LNCaP clone FGC (cell line): ENCODE data around the gene KCNIP1.

Source experiments
- DNase-seq: peaks from one replicate; pipeline ENCODE4 v3.0.0-alpha.2; 2011; ENCODE audit warnings: low read depth
- H3K4me3 ChIP-seq: 2 replicates; pipeline ENCODE4 v1.5.1; 2011; ENCODE audit warnings: mild to moderate bottlenecking, low read depth, low read length, control low read depth
- CTCF ChIP-seq: IDR thresholded peaks from 2 replicates; pipeline ENCODE4 v1.5.1; 2012; ENCODE audit warnings: mild to moderate bottlenecking; ENCODE audit not compliant: control insufficient read depth, insufficient read depth; ENCODE audit errors: extremely low read depth

Gene KCNIP1

DNA sequence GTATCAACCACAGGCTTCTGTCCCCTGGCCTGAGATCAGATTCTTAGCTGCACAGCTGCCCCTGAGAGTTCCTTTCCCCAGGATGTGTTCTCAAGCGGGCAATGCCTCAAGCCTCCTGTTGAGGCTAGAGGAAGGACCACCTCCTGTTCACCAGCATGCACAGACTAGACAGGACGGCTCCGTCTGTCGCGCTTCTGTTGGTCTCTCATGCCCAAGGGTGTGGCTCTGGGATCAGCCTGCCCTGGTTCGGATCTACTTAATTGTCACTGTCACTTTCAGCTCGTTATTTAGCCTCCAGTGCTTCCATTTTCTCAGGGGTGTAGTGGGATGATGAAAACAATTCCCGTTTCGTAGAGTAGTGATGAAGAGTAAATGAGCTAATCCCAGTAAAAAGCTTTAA, 103.1 kb downstream of the KCNIP1 start:
- no peak for DNase-seq
- no peak for TF ChIP-seq CTCF
- no peak overlapping the region for H3K4me3 ChIP-seq

DNA sequence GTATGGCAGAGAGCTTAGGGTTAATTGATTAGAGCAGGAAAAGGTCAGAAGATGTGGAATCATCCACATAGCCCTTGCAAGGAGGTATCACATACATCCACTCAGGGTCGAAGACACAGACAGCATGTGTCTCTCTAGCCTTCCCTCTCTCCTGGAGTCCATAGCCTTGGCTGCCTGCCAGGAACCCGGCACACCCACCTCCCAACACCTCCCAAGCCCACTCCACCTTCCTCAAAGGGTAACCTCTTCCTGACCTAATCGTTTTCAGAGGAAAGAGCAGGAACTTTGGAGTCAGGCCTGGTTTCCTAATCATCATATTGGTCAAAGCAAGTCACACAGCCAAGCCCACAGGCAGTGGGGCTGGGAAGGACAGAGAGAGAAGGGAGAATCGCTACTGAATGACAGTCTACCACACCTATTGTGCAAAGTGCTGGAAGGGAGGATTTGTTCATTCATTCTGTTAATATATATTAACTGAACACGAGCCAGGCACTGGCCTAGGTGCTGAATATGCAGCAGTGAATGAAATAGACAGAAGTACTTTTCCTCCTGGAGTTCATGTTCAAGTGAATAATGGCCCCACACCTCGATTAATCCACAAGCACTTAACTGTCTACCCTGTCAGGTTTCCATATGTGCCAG, 107.8 kb downstream of the KCNIP1 start:
- DNase-seq: no peak

DNA sequence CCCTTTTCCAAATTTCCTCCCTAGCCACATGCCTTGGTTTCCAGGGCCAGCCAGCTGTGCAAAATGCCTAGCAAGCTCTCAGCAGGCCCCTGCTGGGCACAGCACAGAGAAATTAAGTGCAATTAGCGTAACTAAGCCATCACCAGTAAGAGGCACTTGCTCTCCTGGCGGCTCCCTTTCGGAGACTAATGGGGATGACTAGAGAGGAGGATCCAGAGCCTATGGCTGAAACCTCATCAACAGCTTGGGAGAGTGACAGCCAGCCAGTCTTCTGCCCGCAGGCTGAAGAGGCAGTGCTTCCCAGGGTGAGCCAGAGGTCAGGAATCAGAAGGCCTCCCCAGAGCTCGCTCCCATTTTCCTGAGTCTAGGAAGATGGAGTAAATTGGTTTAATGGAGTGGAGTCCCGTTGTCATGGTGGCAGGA, 108.4 kb downstream of the KCNIP1 start:
- H3K4me3 ChIP-seq: no peak overlapping the region
- TF ChIP-seq CTCF: no peak
- DNase-seq: no peak

More for the DNA sequence above, 107.8 kb downstream of the KCNIP1 start:
- TF ChIP-seq CTCF: no peak
- no peak overlapping the region for H3K4me3 ChIP-seq

DNA sequence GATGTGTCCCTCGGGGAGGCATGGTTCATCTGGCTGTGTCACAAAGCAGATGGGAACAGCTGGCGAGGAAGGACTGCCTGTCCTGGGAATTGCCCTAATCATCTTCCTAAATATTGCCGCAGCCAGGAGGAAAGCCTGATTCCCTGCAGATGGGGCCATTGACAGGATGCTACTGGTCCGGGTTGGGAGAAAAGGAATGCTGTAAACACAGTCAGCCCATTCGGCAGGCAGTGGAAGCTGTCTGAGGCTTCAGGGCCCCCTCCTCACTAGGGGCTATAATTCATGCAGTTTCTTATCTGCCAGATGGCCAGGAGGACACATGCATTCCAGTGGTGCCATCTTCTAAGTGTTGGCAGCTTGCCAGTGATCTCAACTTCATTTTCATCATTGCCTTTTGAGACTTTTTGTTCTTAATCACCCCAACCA, 110.3 kb downstream of the KCNIP1 start:
- DNase-seq: no peak
- TF ChIP-seq CTCF: no peak
- no peak overlapping the region for H3K4me3 ChIP-seq

- H3K4me3 ChIP-seq: no peak overlapping the region
- no peak for TF ChIP-seq CTCF
- DNase-seq: no peak
Observed at GRCh38 chr5:170614720-170615119, 110.9 kb downstream of the KCNIP1 start.

DNA sequence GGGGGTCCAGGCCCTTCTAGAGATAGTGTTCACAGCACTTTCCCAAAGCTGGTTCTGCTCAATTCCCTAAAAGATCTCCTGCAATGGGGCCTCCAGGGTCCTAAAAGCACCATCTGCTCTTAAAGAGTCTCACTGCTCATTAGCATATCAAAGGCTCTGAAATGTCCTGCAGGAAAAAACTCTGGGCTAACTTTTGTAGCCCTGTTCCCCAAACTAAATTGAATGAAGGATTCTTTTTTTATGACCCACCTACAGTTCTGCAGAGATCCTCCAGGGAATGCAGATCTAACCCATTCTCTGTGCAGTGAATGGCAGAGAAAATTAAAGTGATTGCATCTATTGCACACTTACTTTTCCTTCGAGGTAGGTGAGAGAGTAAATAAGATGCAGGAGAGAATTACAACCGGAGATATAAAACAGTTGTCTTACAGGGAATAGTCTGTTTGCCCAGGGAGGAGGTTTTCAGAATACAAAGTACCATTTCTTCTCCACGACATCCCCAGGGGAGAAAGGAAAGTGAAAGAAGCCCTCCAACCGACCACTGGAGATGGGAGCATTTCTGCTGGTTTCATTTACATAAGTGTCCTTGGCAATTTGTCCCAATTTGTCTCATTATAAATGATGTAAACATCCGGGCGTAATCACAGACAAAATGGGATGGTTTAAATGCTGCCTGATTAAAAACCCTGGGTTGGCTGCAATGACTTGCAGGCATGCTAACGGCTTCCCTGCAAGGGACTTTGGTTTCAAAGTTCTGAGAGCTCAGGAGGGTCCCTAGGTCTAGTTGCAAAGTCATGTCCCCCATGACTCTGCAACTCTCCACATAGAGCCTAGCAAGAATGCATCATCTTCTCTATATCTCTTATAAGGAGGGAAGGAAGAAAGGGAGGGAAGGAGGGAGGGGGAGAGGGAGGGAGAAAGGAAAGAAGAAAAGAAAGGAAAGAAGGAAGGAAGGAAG, 114.0 kb downstream of the KCNIP1 start:
- no peak for DNase-seq
- H3K4me3 ChIP-seq: no peak overlapping the region
- no peak for TF ChIP-seq CTCF
